ENCODE data around the gene ITGA6.

GRCh38 chr2:172399765-172400164, 27.6 kb upstream of the ITGA6 start:
- TF ChIP-seq REST (IDR thresholded peaks at IDR 0.05) (no peak), ESRRA (IDR thresholded peaks at IDR 0.05; ENCODE audit: borderline replicate concordance, low read length) (no peak), CTCF (IDR thresholded peaks at IDR 0.05) (no peak), MAZ (IDR thresholded peaks at IDR 0.05; ENCODE audit: borderline replicate concordance, low read depth, low read length) (no peak), RAD21 (conservative IDR thresholded peaks at IDR 0.05 in 1 of 2, IDR thresholded peaks at IDR 0.05 in 1 of 2) (no peak), SREBF2 (IDR thresholded peaks at IDR 0.05) (no peak), HDAC2 (IDR thresholded peaks at IDR 0.05) (no peak), POLR2A (IDR thresholded peaks at IDR 0.05; ENCODE audit: low read length) (no peak), KDM5A (IDR thresholded peaks at IDR 0.05) (no peak), MAX (IDR thresholded peaks at IDR 0.05) (no peak), MAFK (IDR thresholded peaks at IDR 0.05; ENCODE audit: partially characterized antibody) (no peak), PBX3 (IDR thresholded peaks at IDR 0.05) (no peak)

Data from A549 (cell line).